OCI-LY1 (cell line): ENCODE measurements around the gene ZC3H13.

Experiments
- EZH2 ChIP-seq: fragments of 200-600 bp; sonication (generic), shearing (Covaris generic); IDR thresholded peaks from 2 replicates; pipeline ENCODE4 v1.8.0; 2017; ENCODE audit warnings: borderline replicate concordance, mixed run types, mild to moderate bottlenecking, antibody characterized with exemption, low read length, moderate library complexity, mixed read lengths
- TF ChIP-seq, protein P1 (sequence below): fragments of 200-600 bp; sonication (generic), shearing (Covaris generic); IDR thresholded peaks from 2 replicates; pipeline ENCODE4 v1.5.1; 2017; ENCODE audit warnings: mild to moderate bottlenecking, antibody characterized with exemption, low read length, moderate library complexity, mixed read lengths

DNA sequence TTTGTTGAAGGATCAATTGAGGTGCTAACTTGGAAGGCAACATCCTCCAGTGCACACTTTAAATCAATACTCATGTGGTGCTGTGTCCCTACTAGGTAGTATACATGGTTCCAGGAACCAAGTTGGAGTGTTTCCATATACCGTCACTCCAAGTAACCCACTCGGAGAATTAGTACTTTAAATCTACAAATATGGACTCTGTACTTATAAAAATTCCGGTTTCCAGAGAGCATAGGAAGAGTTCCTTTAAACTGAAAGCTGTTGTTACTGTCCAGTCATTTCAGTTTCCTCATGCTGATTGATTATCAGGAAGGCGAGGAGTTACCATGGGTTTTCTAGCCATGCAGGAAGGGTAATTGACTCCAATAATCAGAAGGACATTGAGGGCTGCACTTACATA lies 45.1 kb upstream of the ZC3H13 start:
- TF ChIP-seq, protein P1, sequence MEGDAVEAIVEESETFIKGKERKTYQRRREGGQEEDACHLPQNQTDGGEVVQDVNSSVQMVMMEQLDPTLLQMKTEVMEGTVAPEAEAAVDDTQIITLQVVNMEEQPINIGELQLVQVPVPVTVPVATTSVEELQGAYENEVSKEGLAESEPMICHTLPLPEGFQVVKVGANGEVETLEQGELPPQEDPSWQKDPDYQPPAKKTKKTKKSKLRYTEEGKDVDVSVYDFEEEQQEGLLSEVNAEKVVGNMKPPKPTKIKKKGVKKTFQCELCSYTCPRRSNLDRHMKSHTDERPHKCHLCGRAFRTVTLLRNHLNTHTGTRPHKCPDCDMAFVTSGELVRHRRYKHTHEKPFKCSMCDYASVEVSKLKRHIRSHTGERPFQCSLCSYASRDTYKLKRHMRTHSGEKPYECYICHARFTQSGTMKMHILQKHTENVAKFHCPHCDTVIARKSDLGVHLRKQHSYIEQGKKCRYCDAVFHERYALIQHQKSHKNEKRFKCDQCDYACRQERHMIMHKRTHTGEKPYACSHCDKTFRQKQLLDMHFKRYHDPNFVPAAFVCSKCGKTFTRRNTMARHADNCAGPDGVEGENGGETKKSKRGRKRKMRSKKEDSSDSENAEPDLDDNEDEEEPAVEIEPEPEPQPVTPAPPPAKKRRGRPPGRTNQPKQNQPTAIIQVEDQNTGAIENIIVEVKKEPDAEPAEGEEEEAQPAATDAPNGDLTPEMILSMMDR: no peak
- no peak for TF ChIP-seq EZH2
